ENCODE data around the gene KCNMA1. TPM values are rescaled to one million over a fixed set of nuclear protein-coding genes. Genes with fewer than 3 reads are reported as not detected.

Gene KCNMA1
- total RNA-seq, 1 experiment from 2014 or later: 0.45 TPM

GRCh38 chr10:77114181-77114821 lies 523.3 kb downstream of the KCNMA1 start:
- H3K4me1 Mint-ChIP-seq (ENCODE audit: low read depth, unreplicated experiment): peaks cover 6% of the 10 kb centered on the region
- no peak for TF ChIP-seq CTCF (IDR thresholded peaks at IDR 0.05; ENCODE audit: unreplicated experiment)
- peaks cover 48% of the 10 kb centered on the region for H3K27me3 Mint-ChIP-seq (ENCODE audit: unreplicated experiment)
- DNase-seq: no peak
- no peak overlapping the region for H3K27ac Mint-ChIP-seq (ENCODE audit: unreplicated experiment)
- H3K4me3 Mint-ChIP-seq (ENCODE audit: low read depth, unreplicated experiment): no peak overlapping the region
- intact Hi-C loops (cut with micrococcal nuclease; ENCODE audit: unreplicated experiment): loop anchor here (5.0 to 10.0 kb wide), 3 partner anchors 112 to 1712 kb away; partner anchors contain the start of gene ZNF503
- CTCF ChIA-PET: no interaction called here
- H3K36me3 Mint-ChIP-seq (ENCODE audit: insufficient read depth, unreplicated experiment): no peaks in the 10 kb centered on the region
- no TSS peak for BruUV-seq (replicated peaks)
- no peaks in the 10 kb centered on the region for H3K9me3 Mint-ChIP-seq (ENCODE audit: low read depth, unreplicated experiment)

DNA sequence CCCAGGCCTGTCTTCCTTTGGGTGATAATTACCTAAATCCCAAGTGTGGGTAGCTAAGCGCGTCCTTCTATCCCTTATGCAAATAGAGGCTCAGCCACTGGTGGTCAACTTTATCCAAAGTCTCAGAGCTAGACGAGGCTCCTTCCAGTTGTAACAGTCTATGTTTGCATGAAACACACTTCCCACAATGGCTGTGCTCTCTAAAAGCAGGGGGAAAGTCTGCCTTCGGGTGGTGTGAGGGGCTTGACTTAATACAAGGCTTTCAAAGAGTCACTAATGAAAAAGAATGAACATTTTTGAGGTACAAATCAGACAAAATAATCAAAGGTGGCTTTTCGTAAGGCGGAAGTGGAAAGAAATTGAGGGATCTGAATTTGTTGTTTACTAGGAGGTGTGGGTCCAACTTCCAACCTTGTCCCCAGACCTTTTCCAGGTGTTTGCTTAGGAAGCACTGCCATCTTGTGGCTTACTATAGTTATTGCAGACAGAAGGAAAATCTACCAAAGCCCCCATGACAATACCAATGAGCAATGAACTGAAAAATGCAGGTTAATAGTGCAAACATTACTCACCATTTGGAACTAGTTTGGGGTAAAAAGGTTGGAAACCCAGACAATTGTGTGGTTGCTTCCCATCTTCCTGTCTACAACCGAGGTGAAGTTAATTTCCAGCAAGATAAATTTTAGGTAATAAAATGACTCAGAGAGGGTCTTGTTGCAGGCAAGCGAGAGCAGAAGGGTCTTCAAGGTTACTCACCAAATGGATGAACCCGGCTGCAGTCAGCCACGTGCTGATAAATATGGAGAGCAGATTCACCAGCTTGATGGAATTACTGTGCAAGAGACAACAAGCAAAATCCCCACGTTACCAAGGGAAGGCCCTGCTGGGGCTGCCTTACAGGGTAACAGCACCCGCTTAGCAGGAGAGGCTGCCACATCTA lies 525.7 kb downstream of the KCNMA1 start:
- TF ChIP-seq CTCF (IDR thresholded peaks at IDR 0.05; ENCODE audit: unreplicated experiment): peak; percentile 80
- no peak overlapping the region for H3K4me3 Mint-ChIP-seq (ENCODE audit: low read depth, unreplicated experiment)
- CTCF ChIA-PET: interaction anchor here (1.0 kb wide), 1 partner anchor 10 kb away, joined by 3 read pairs; no protein-coding TSS in a partner anchor
- H3K27ac Mint-ChIP-seq (ENCODE audit: unreplicated experiment): no peak overlapping the region
- no peaks in the 10 kb centered on the region for H3K9me3 Mint-ChIP-seq (ENCODE audit: low read depth, unreplicated experiment)
- peak; percentile 44 for DNase-seq
- H3K4me1 Mint-ChIP-seq (ENCODE audit: low read depth, unreplicated experiment): peaks cover 6% of the 10 kb centered on the region
- peaks cover 45% of the 10 kb centered on the region for H3K27me3 Mint-ChIP-seq (ENCODE audit: unreplicated experiment)
- BruUV-seq (replicated peaks): no TSS peak
- H3K36me3 Mint-ChIP-seq (ENCODE audit: insufficient read depth, unreplicated experiment): no peaks in the 10 kb centered on the region
- intact Hi-C loops (cut with micrococcal nuclease; ENCODE audit: unreplicated experiment): loop anchor here (5.0 to 10.0 kb wide), 3 partner anchors 110 to 1710 kb away; partner anchors contain the start of gene ZNF503

DNA sequence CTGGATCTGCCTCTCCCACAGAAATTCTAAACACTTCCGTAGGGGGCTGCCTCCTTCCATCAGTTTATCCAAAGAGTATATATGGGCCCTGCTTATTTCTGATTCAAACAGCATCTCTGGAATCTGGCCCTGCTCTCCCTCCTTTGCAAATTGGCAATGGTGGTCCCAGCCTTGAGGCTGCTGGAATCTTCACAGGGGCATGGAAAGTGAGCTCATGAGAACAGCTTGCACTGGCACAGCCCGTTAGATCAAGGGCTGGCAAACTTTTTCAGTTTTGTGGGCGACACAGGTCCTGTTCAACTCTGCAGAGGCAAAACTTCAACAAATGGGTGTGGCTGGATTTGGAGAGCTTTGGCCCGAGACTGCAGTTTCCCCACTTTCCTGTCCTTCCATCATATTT lies 526.9 kb downstream of the KCNMA1 start:
- no peak for DNase-seq
- H3K9me3 Mint-ChIP-seq (ENCODE audit: low read depth, unreplicated experiment): no peaks in the 10 kb centered on the region
- H3K36me3 Mint-ChIP-seq (ENCODE audit: insufficient read depth, unreplicated experiment): no peaks in the 10 kb centered on the region
- intact Hi-C loops (cut with micrococcal nuclease; ENCODE audit: unreplicated experiment): loop anchor here (5.0 to 10.0 kb wide), 3 partner anchors 108 to 1708 kb away; partner anchors contain the start of gene ZNF503
- H3K4me1 Mint-ChIP-seq (ENCODE audit: low read depth, unreplicated experiment): peaks cover 6% of the 10 kb centered on the region
- H3K27me3 Mint-ChIP-seq (ENCODE audit: unreplicated experiment): peaks cover 34% of the 10 kb centered on the region
- H3K27ac Mint-ChIP-seq (ENCODE audit: unreplicated experiment): no peak overlapping the region
- CTCF ChIA-PET: interaction anchor here (0.6 kb wide), 1 partner anchor 1374 kb away, joined by 3 read pairs; no protein-coding TSS in a partner anchor
- TF ChIP-seq CTCF (IDR thresholded peaks at IDR 0.05; ENCODE audit: unreplicated experiment): no peak
- H3K4me3 Mint-ChIP-seq (ENCODE audit: low read depth, unreplicated experiment): no peak overlapping the region
- no TSS peak for BruUV-seq (replicated peaks)

- no TSS peak for BruUV-seq (replicated peaks)
- TF ChIP-seq CTCF (IDR thresholded peaks at IDR 0.05; ENCODE audit: unreplicated experiment): no peak
- Mint-ChIP-seq H3K36me3 (ENCODE audit: insufficient read depth, unreplicated experiment) (no peaks in the 10 kb centered on the region), H3K27me3 (ENCODE audit: unreplicated experiment) (peaks cover 30% of the 10 kb centered on the region), H3K4me3 (ENCODE audit: low read depth, unreplicated experiment) (no peak overlapping the region), H3K9me3 (ENCODE audit: low read depth, unreplicated experiment) (no peaks in the 10 kb centered on the region), H3K27ac (ENCODE audit: unreplicated experiment) (no peak overlapping the region), H3K4me1 (ENCODE audit: low read depth, unreplicated experiment) (peaks cover 6% of the 10 kb centered on the region)
- CTCF ChIA-PET: interaction anchor here (0.6 kb wide), 2 partner anchors 1103 to 1430 kb away, joined by 3 read pairs; no protein-coding TSS in a partner anchor
- DNase-seq: no peak
- intact Hi-C loops (cut with micrococcal nuclease; ENCODE audit: unreplicated experiment): no loop called here
Measured at GRCh38 chr10:77109351-77109994, 528.1 kb downstream of the KCNMA1 start.
